ENCODE data around the gene RPTOR. TPM values are rescaled to one million over a fixed set of nuclear protein-coding genes. Genes with fewer than 3 reads are reported as not detected.

The RPTOR gene
- total RNA-seq, 3 donors from 2014 or later (not counting 1 experiment from before 2014, with no cell fraction given): 49.2 to 63.6 (median 55.4) TPM

DNA sequence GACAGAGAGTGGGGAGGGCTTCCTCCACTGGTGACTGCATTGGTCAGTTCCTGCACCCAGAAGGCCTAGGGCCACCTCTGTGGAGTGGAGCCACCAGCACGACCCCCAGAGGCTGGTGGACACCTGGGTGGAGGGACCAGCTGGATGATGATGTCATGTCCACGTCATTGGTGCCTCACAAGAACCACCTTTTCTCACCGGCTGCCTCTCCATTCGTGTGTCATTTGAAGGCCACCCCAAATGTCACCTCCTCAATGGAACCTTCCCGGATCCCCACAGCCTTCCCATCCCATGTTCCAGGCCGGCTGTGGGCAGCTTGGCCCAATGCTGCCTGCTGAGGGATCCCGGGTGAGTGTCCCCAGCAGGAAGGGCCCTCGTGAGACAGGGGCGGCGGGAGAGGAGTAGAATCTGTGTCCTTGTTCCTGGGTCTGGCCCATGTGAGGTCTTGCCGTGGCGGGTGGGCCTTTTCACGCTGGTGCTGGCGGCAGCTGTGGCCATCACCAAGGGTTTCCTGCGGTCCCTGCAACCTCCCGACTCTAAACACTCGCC, 437.9 kb downstream of the RPTOR start:
- Histone ChIP-seq H3K27ac (ENCODE audit: low read length) (no peak overlapping the region), H3K36me3 (ENCODE audit: control insufficient read depth, insufficient read depth, low read length) (no peaks in the 10 kb centered on the region), H3K4me3 (ENCODE audit: low read length) (no peak overlapping the region), H3K27me3 (ENCODE audit: control insufficient read depth, insufficient read depth, low read length) (peaks cover 4% of the 10 kb centered on the region), H3K4me1 (ENCODE audit: control insufficient read depth, insufficient read depth, low read length) (peaks cover 11% of the 10 kb centered on the region), H3K9me3 (ENCODE audit: control insufficient read depth, insufficient read depth, low read length) (no peaks in the 10 kb centered on the region)
- Mint-ChIP-seq H3K4me3 (no peak overlapping the region), H3K27ac (no peak overlapping the region), H3K9me3 (no peaks in the 10 kb centered on the region), H3K4me1 (peaks cover 0 to 14% of the 10 kb centered on the region in 2 donors), H3K27me3 (ENCODE audit: low read depth in 2 of 2) (peaks cover 10 to 13% of the 10 kb centered on the region in 2 donors), H3K36me3 (no peaks in the 10 kb centered on the region)
- ATAC-seq (no peak), DNase-seq (no peak)
- TF ChIP-seq, protein P1, sequence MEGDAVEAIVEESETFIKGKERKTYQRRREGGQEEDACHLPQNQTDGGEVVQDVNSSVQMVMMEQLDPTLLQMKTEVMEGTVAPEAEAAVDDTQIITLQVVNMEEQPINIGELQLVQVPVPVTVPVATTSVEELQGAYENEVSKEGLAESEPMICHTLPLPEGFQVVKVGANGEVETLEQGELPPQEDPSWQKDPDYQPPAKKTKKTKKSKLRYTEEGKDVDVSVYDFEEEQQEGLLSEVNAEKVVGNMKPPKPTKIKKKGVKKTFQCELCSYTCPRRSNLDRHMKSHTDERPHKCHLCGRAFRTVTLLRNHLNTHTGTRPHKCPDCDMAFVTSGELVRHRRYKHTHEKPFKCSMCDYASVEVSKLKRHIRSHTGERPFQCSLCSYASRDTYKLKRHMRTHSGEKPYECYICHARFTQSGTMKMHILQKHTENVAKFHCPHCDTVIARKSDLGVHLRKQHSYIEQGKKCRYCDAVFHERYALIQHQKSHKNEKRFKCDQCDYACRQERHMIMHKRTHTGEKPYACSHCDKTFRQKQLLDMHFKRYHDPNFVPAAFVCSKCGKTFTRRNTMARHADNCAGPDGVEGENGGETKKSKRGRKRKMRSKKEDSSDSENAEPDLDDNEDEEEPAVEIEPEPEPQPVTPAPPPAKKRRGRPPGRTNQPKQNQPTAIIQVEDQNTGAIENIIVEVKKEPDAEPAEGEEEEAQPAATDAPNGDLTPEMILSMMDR (IDR thresholded peaks at IDR 0.05): no peak
- intact Hi-C loops (cut with micrococcal nuclease): loop anchor here (5.0 kb wide), 1 partner anchor 405 kb away; no protein-coding TSS in a partner anchor
- WGBS (ENCODE audit: insufficient coverage): 89% methylated on average over 17 of the region's 17 CpGs

DNA sequence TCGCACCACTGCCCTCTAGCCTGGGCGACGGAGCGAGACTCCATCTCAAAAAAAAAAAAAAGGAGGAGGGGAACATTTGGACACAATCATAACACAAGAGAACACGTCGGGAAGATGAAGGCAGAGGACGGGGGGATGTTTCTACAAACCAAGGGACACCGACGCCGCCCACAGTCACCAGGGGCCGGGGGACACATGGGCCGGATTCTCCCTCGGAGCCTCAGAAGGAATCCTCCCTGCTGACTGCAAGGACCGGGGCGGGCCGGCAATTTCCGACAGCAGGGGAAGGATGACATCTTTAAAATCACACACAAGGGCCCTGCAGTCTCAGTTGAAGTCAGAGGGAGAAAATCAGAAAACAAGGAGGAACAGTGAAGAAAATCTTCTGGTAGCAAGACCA, 438.9 kb downstream of the RPTOR start:
- Mint-ChIP-seq H3K4me3 (no peak overlapping the region), H3K9me3 (no peaks in the 10 kb centered on the region), H3K27me3 (ENCODE audit: low read depth in 2 of 2) (peaks cover 10 to 16% of the 10 kb centered on the region in 2 donors), H3K4me1 (peaks cover 0 to 14% of the 10 kb centered on the region in 2 donors), H3K27ac (no peak overlapping the region), H3K36me3 (no peaks in the 10 kb centered on the region)
- no peak overlapping the region for H3K27ac ChIP-seq (ENCODE audit: low read length)
- no peaks in the 10 kb centered on the region for H3K9me3 ChIP-seq (ENCODE audit: control insufficient read depth, insufficient read depth, low read length)
- TF ChIP-seq, protein P1 (IDR thresholded peaks at IDR 0.05): no peak
- no peaks in the 10 kb centered on the region for H3K36me3 ChIP-seq (ENCODE audit: control insufficient read depth, insufficient read depth, low read length)
- H3K4me3 ChIP-seq (ENCODE audit: low read length): no peak overlapping the region
- intact Hi-C loops (cut with micrococcal nuclease): loop anchor here (5.0 kb wide), 1 partner anchor 406 kb away; no protein-coding TSS in a partner anchor
- ATAC-seq (no peak), DNase-seq (no peak)
- H3K27me3 ChIP-seq (ENCODE audit: control insufficient read depth, insufficient read depth, low read length): peaks cover 4% of the 10 kb centered on the region
- WGBS (ENCODE audit: insufficient coverage): 95% methylated on average over 16 of the region's 17 CpGs
- peaks cover 11% of the 10 kb centered on the region for H3K4me1 ChIP-seq (ENCODE audit: control insufficient read depth, insufficient read depth, low read length)

DNA sequence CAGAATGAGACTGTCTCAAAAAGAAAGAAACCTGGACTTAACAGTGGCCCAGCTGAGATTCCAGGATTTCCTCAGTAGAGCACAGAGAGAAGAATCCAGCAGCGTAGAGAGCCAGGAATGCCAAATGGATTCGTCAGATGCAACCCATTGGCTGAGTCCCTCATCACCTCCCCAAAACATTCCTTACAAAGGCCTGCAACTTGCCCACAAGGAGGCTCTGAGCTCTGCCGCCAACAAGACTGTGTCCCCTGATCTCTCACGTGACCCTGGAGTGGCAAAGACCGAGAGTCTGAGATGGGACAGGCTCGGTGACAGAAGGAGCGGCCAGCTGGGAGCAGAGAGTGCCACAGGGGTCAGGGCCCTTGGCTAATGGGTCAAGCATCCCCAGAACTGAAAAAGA, 440.1 kb downstream of the RPTOR start:
- DNase-seq (no peak), ATAC-seq (no peak)
- TF ChIP-seq, protein P1 (IDR thresholded peaks at IDR 0.05): no peak
- Mint-ChIP-seq H3K4me1 (peaks cover 0 to 14% of the 10 kb centered on the region in 2 donors), H3K27ac (no peak overlapping the region), H3K9me3 (no peaks in the 10 kb centered on the region), H3K27me3 (ENCODE audit: low read depth in 2 of 2) (peaks cover 10 to 16% of the 10 kb centered on the region in 2 donors), H3K36me3 (no peaks in the 10 kb centered on the region), H3K4me3 (no peak overlapping the region)
- H3K4me1 ChIP-seq (ENCODE audit: control insufficient read depth, insufficient read depth, low read length): peaks cover 23% of the 10 kb centered on the region
- H3K27ac ChIP-seq (ENCODE audit: low read length): no peak overlapping the region
- no peaks in the 10 kb centered on the region for H3K36me3 ChIP-seq (ENCODE audit: control insufficient read depth, insufficient read depth, low read length)
- peaks cover 4% of the 10 kb centered on the region for H3K27me3 ChIP-seq (ENCODE audit: control insufficient read depth, insufficient read depth, low read length)
- no peaks in the 10 kb centered on the region for H3K9me3 ChIP-seq (ENCODE audit: control insufficient read depth, insufficient read depth, low read length)
- WGBS (ENCODE audit: insufficient coverage): 92% methylated on average over 7 of the region's 7 CpGs
- intact Hi-C loops (cut with micrococcal nuclease): loop anchor here (5.0 kb wide), 1 partner anchor 407 kb away; no protein-coding TSS in a partner anchor
- H3K4me3 ChIP-seq (ENCODE audit: low read length): no peak overlapping the region

DNA sequence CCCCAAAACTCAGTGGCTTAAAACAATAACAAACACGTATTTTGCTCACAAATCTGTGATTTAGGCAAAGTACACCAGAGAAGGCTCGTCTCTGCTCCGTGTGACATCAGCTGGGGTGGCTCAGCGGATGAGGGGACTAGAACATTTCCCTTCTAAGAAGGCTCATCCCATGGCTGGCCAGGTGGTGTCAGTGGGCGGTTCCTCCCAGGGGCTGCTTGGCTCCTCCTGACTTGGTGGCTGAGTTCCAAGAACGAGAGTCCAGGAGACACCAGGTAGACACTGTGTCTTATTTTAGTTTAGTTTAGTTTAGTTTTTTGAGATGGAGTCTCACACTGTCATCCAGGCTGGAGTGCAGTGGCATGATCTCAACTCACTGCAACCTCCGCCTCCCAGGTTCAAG, 441.4 kb downstream of the RPTOR start:
- Histone ChIP-seq H3K4me3 (ENCODE audit: low read length) (no peak overlapping the region), H3K4me1 (ENCODE audit: control insufficient read depth, insufficient read depth, low read length) (peaks cover 26% of the 10 kb centered on the region), H3K9me3 (ENCODE audit: control insufficient read depth, insufficient read depth, low read length) (no peaks in the 10 kb centered on the region), H3K36me3 (ENCODE audit: control insufficient read depth, insufficient read depth, low read length) (no peaks in the 10 kb centered on the region), H3K27ac (ENCODE audit: low read length) (no peak overlapping the region), H3K27me3 (ENCODE audit: control insufficient read depth, insufficient read depth, low read length) (no peaks in the 10 kb centered on the region)
- no peak for DNase-seq
- Mint-ChIP-seq H3K9me3 (no peaks in the 10 kb centered on the region), H3K27me3 (ENCODE audit: low read depth in 2 of 2) (peaks cover under 1 to 8% of the 10 kb centered on the region in 2 donors), H3K4me1 (peaks cover 0 to 9% of the 10 kb centered on the region in 2 donors), H3K4me3 (no peak overlapping the region), H3K36me3 (no peaks in the 10 kb centered on the region), H3K27ac (no peak overlapping the region)
- no peak for ATAC-seq
- WGBS (ENCODE audit: insufficient coverage): 93% methylated on average over 7 of the region's 7 CpGs
- TF ChIP-seq, protein P1 (IDR thresholded peaks at IDR 0.05): no peak
- intact Hi-C loops (cut with micrococcal nuclease): no loop called here
